Measurements from ENCODE around the gene ERO1B. TPM values are rescaled to one million over a fixed set of nuclear protein-coding genes. Genes with fewer than 3 reads are reported as not detected.

Gene ERO1B
- total RNA-seq, 2 experiments from 2014 or later: 15.2 to 16.5 TPM

DNA sequence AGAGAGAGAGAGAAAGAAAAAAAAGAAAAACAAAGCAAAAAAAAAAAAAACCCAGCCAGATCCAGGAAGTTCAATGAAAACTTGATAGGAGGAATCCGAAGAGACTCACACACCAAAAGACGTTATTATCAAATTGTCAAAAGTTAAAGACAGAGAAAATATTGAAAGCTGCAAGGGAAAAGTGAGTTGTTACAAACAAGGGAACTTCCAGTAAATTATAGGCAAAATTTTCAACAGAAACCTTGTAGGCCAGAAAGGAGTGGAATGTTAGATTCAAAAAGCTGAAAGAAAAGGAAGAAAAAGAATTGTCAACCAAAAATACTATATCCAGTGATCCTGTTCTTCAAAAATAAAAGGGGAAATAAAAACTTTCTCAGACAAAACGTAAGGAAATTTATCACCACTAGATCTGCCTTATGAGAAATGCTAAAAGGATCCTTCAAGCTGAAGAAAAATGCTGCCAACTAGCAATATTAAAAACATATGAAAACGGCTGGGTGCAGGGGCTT lies 23.6 kb downstream of the ERO1B start:
- TF ChIP-seq, protein P1, sequence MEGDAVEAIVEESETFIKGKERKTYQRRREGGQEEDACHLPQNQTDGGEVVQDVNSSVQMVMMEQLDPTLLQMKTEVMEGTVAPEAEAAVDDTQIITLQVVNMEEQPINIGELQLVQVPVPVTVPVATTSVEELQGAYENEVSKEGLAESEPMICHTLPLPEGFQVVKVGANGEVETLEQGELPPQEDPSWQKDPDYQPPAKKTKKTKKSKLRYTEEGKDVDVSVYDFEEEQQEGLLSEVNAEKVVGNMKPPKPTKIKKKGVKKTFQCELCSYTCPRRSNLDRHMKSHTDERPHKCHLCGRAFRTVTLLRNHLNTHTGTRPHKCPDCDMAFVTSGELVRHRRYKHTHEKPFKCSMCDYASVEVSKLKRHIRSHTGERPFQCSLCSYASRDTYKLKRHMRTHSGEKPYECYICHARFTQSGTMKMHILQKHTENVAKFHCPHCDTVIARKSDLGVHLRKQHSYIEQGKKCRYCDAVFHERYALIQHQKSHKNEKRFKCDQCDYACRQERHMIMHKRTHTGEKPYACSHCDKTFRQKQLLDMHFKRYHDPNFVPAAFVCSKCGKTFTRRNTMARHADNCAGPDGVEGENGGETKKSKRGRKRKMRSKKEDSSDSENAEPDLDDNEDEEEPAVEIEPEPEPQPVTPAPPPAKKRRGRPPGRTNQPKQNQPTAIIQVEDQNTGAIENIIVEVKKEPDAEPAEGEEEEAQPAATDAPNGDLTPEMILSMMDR (IDR thresholded peaks at IDR 0.05): no peak
- no peaks in the 10 kb centered on the region for H3K27me3 ChIP-seq (ENCODE audit: control insufficient read depth in 1 of 2, insufficient read depth in 2 of 2, low read length in 2 of 2)
- DNase-seq (no peak), ATAC-seq (ENCODE audit: poor library complexity) (no peak)
- Mint-ChIP-seq H3K4me3 (no peak overlapping the region), H3K4me1 (ENCODE audit: low read depth) (peaks cover 38% of the 10 kb centered on the region), H3K36me3 (ENCODE audit: low read depth) (peaks cover 92% of the 10 kb centered on the region), H3K27me3 (no peaks in the 10 kb centered on the region), H3K27ac (no peak overlapping the region), H3K9me3 (peaks cover 18% of the 10 kb centered on the region)
- peaks cover 18% of the 10 kb centered on the region for H3K36me3 ChIP-seq (ENCODE audit: insufficient read depth, low read length)
- ChIA-PET POLR2A (interaction anchor here (1.2 kb wide), 1 partner anchor 23 kb away, joined by 3 read pairs; no protein-coding TSS in a partner anchor), CTCF (interaction anchor here (0.6 kb wide), 1 partner anchor 310 kb away, joined by 3 read pairs; no protein-coding TSS in a partner anchor)
- peaks cover 12 to 19% of the 10 kb centered on the region in 2 experiments for H3K9me3 ChIP-seq (ENCODE audit: control insufficient read depth in 1 of 2, insufficient read depth in 1 of 2, low read length in 2 of 2)
- no peak overlapping the region for H3K4me3 ChIP-seq (ENCODE audit: low read length)
- no peak overlapping the region for H3K27ac ChIP-seq (ENCODE audit: low read depth in 1 of 2, low read length in 2 of 2)
- H3K4me1 ChIP-seq (ENCODE audit: insufficient read depth, low read length): peaks cover 4% of the 10 kb centered on the region
- intact Hi-C loops (cut with DNase I, micrococcal nuclease): no loop called here

DNA sequence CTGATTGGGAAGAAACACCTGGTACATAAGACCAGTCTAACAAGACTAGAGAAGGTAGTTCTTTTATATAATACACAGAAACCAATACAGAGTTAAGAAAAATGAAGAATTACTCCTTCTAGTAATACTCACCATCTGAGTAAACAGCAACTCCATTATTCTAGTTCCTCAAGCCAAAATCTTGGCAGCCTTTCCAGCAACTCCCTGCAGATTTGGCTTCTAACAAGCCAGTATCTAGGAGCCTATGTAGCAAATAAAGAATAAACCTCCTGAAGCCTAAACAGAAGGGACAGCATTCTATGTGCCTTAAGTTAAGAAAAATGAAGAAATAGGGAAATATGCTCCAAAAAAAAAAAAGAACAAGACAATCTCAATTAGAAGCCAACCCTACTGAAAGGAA lies 24.5 kb downstream of the ERO1B start:
- Mint-ChIP-seq H3K9me3 (peaks cover 18% of the 10 kb centered on the region), H3K27ac (no peak overlapping the region), H3K36me3 (ENCODE audit: low read depth) (peaks cover 88% of the 10 kb centered on the region), H3K4me3 (no peak overlapping the region), H3K4me1 (ENCODE audit: low read depth) (peaks cover 38% of the 10 kb centered on the region), H3K27me3 (no peaks in the 10 kb centered on the region)
- DNase-seq (no peak), ATAC-seq (ENCODE audit: poor library complexity) (no peak)
- H3K27ac ChIP-seq (ENCODE audit: low read depth in 1 of 2, low read length in 2 of 2): no peak overlapping the region
- H3K9me3 ChIP-seq (ENCODE audit: control insufficient read depth in 1 of 2, insufficient read depth in 1 of 2, low read length in 2 of 2): peaks cover 7 to 19% of the 10 kb centered on the region in 2 experiments
- intact Hi-C loops (cut with DNase I, micrococcal nuclease): no loop called here
- H3K36me3 ChIP-seq (ENCODE audit: insufficient read depth, low read length): peaks cover 12% of the 10 kb centered on the region
- TF ChIP-seq, protein P1 (IDR thresholded peaks at IDR 0.05): no peak
- ChIA-PET POLR2A (no interaction called here), CTCF (interaction anchor here (0.6 kb wide), 1 partner anchor 311 kb away, joined by 3 read pairs; no protein-coding TSS in a partner anchor)
- H3K4me1 ChIP-seq (ENCODE audit: insufficient read depth, low read length): peaks cover 4% of the 10 kb centered on the region
- no peaks in the 10 kb centered on the region for H3K27me3 ChIP-seq (ENCODE audit: control insufficient read depth in 1 of 2, insufficient read depth in 2 of 2, low read length in 2 of 2)
- H3K4me3 ChIP-seq (ENCODE audit: low read length): no peak overlapping the region

DNA sequence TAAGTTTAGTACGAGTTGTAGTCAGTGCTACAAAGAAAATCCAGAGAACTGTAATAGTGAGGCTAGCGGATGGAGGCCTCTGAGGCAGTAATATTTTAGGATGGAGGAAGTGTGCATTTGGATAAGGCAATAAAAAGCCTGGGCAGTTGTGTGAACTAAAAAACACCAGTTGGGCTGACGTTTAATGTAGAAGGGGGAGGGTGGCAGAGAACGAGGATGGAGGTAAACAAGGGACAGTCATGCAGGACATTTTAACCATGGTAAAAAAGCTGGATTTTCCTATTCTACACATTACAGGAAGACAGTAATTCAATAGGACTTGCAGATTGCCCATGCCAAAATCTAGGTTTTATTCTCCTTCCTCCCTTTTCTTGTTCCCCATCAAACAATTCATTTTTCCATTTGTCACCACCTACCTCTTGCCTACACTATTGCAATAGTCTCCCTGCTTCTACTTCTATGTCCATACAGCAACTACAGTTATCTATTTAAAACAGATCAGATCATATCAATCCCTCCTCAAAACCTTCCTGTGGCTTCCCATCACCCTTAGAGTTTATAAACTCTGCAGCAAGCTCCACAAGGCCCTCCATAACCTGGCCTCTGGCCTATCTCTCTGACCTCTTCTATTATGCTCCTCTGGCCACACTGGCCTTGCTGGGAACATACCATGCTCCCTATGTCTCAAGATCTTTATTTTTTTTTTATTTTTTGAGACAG lies 27.7 kb downstream of the ERO1B start:
- Histone ChIP-seq H3K4me3 (ENCODE audit: low read length) (no peak overlapping the region), H3K4me1 (ENCODE audit: insufficient read depth, low read length) (peaks cover 4% of the 10 kb centered on the region), H3K9me3 (ENCODE audit: control insufficient read depth in 1 of 2, insufficient read depth in 1 of 2, low read length in 2 of 2) (peaks cover 5 to 10% of the 10 kb centered on the region in 2 experiments), H3K27me3 (ENCODE audit: control insufficient read depth in 1 of 2, insufficient read depth in 2 of 2, low read length in 2 of 2) (no peaks in the 10 kb centered on the region), H3K27ac (ENCODE audit: low read depth in 1 of 2, low read length in 2 of 2) (no peak overlapping the region), H3K36me3 (ENCODE audit: insufficient read depth, low read length) (peaks cover 10% of the 10 kb centered on the region)
- Mint-ChIP-seq H3K4me1 (ENCODE audit: low read depth) (peaks cover 29% of the 10 kb centered on the region), H3K36me3 (ENCODE audit: low read depth) (peaks cover 75% of the 10 kb centered on the region), H3K4me3 (no peak overlapping the region), H3K9me3 (peaks cover 10% of the 10 kb centered on the region), H3K27ac (no peak overlapping the region), H3K27me3 (no peaks in the 10 kb centered on the region)
- ChIA-PET CTCF (no interaction called here), POLR2A (no interaction called here)
- ATAC-seq (ENCODE audit: poor library complexity) (no peak), DNase-seq (no peak)
- TF ChIP-seq, protein P1 (IDR thresholded peaks at IDR 0.05): no peak
- intact Hi-C loops (cut with DNase I, micrococcal nuclease): no loop called here

Data from CD4-positive, alpha-beta T cell (primary cell).